ENCODE results near the gene LCN10. TPM values are rescaled to one million over a fixed set of nuclear protein-coding genes. Genes with fewer than 3 reads are reported as not detected.

LCN10 gene
- total and polyA plus RNA-seq, 2 of the 13 experiments (the other 11 are each of a cell fraction or from before 2014, with no cell fraction given) = 0.53 to 0.61 TPM

DNA sequence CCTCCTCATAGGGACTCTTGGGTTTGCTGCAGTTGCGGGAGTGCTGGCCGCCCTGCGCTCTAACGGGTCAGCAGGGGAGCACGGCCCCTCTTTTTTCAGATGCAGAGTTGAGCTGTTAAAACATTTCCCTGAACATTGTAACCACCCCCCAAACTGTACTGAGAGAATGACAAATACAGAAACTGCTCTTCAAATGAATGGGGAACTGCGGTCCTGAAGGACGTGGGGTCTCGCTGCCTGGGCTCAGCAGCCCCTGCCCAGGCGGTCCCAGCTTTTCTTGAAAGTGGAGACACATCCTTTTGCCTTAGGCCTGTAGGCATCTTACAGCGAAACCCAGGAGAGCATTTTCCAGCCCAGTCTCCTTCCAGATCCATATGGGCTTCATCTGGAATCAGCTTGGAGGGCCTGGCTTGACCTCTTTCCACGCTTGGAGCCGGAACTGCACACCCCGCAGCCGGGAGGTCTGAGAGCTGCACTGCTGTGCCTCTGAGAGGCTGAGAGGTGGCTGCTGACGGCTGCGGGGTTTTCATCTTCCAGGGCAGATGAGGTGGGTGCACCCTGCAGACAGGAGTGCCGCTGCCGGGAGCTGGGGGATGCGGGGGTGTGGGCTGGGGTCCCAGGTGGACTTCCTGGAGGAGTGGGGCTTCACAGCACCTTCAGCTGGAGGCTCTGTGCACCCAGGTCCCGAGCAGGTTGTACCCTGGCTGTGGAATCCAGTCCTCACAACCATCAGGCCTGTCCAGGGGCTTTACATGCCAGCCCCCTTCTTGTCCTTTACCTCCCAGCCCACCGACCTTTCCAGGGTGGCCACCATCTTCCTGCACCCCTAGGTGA lies 54.2 kb downstream of the LCN10 start (continued):
- TF ChIP-seq, protein P1, sequence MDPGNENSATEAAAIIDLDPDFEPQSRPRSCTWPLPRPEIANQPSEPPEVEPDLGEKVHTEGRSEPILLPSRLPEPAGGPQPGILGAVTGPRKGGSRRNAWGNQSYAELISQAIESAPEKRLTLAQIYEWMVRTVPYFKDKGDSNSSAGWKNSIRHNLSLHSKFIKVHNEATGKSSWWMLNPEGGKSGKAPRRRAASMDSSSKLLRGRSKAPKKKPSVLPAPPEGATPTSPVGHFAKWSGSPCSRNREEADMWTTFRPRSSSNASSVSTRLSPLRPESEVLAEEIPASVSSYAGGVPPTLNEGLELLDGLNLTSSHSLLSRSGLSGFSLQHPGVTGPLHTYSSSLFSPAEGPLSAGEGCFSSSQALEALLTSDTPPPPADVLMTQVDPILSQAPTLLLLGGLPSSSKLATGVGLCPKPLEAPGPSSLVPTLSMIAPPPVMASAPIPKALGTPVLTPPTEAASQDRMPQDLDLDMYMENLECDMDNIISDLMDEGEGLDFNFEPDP (CRISPR knock-in tag; conservative IDR thresholded peaks at IDR 0.05) = 0 out of 2 replicates have a peak, but pooled peaks have one; percentile 22
- TF ChIP-seq, protein P2, sequence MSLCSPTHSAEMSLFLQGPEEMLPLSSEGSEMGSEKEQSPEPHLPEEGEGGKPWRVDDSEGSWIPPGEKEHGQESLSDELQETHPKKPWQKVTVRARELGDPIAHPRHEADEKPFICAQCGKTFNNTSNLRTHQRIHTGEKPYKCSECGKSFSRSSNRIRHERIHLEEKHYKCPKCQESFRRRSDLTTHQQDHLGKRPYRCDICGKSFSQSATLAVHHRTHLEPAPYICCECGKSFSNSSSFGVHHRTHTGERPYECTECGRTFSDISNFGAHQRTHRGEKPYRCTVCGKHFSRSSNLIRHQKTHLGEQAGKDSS (CRISPR knock-in tag; IDR thresholded peaks at IDR 0.05; ENCODE audit: borderline replicate concordance, low read depth) = no peak
- TF ChIP-seq ZNF7 (CRISPR knock-in tag; IDR thresholded peaks at IDR 0.05) (no peak), SOX6 (IDR thresholded peaks at IDR 0.05) (no peak), SOX6 (CRISPR knock-in tag; IDR thresholded peaks at IDR 0.05) (no peak), CHD2 (IDR thresholded peaks at IDR 0.05; ENCODE audit: low read depth, low read length) (no peak)
- TF ChIP-seq, protein P3, sequence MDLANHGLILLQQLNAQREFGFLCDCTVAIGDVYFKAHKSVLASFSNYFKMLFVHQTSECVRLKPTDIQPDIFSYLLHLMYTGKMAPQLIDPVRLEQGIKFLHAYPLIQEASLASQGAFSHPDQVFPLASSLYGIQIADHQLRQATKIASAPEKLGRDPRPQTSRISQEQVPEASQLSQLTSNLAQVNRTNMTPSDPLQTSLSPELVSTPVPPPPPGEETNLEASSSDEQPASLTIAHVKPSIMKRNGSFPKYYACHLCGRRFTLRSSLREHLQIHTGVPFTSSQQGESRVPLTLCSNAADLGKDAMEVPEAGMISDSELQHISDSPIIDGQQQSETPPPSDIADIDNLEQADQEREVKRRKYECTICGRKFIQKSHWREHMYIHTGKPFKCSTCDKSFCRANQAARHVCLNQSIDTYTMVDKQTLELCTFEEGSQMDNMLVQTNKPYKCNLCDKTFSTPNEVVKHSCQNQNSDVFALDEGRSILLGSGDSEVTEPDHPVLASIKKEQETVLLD (CRISPR knock-in tag; IDR thresholded peaks at IDR 0.05; ENCODE audit: low read depth) = no peak

Small RNA genes lying within 50 kb of the gene (microRNA-seq; reads per million reads assigned to microRNA genes)
- gene MIR6722 = not detected

Small RNA genes lying within 50 kb of the gene (small RNA-seq; reads per million reads assigned to genes)
- 0 reads per million in 3 experiments for gene ATP6V1G1P3 (ENCODE audit: insufficient read depth in 2 of 3, insufficient read length in 3 of 3, low read depth in 2 of 3, low replicate concordance in 1 of 3)
- gene MIR6722 (ENCODE audit: insufficient read depth in 2 of 3, insufficient read length in 3 of 3, low read depth in 2 of 3, low replicate concordance in 1 of 3) = 0 reads per million in 3 experiments

Other genes starting within 250 kb of the LCN10 start
- gene NOTCH1, start 196.9 kb downstream of the LCN10 start, total RNA-seq (2016; rRNA removed; fragmentation: Illumina TruSeq; extraction: Trizol) = 0.22 and 0.35 TPM in 2 replicates
- gene NOTCH1, start 196.9 kb downstream of the LCN10 start, polyA plus RNA-seq (2011; rRNA removed) = 0.09 and 0.12 TPM in 2 replicates
- 0.20 TPM in 1 of 2 replicates, not detected in the other for gene EGFL7, start 80.0 kb downstream of the LCN10 start, total RNA-seq (2016; rRNA removed; fragmentation: Illumina TruSeq; extraction: Trizol)
- gene EGFL7, start 80.0 kb downstream of the LCN10 start, polyA plus RNA-seq (2011; rRNA removed) = 5.1 and 10.3 TPM in 2 replicates
- 2.5 and 3.9 TPM in 2 replicates for gene AGPAT2, start 55.5 kb downstream of the LCN10 start, total RNA-seq (2016; rRNA removed; fragmentation: Illumina TruSeq; extraction: Trizol)
- 25.8 and 33.0 TPM in 2 replicates for gene AGPAT2, start 55.5 kb downstream of the LCN10 start, polyA plus RNA-seq (2011; rRNA removed)
- gene DIPK1B, start 30.4 kb downstream of the LCN10 start, total RNA-seq (2016; rRNA removed; fragmentation: Illumina TruSeq; extraction: Trizol) = 0.18 and 0.28 TPM in 2 replicates
- 3.9 and 7.2 TPM in 2 replicates for gene DIPK1B, start 30.4 kb downstream of the LCN10 start, polyA plus RNA-seq (2011; rRNA removed)
- gene LCN6, start 5.6 kb upstream of the LCN10 start, total RNA-seq (2016; rRNA removed; fragmentation: Illumina TruSeq; extraction: Trizol) = not detected in 2 replicates
- not detected in 2 replicates for gene LCN6, start 5.6 kb upstream of the LCN10 start, polyA plus RNA-seq (2011; rRNA removed)
- gene LCN8, start 15.3 kb upstream of the LCN10 start, total RNA-seq (2016; rRNA removed; fragmentation: Illumina TruSeq; extraction: Trizol) = not detected in 2 replicates
- 0.15 TPM in 1 of 2 replicates, not detected in the other for gene LCN8, start 15.3 kb upstream of the LCN10 start, polyA plus RNA-seq (2011; rRNA removed)
- gene LCN15, start 21.6 kb upstream of the LCN10 start, total RNA-seq (2016; rRNA removed; fragmentation: Illumina TruSeq; extraction: Trizol) = 0.29 and 1.3 TPM in 2 replicates
- gene LCN15, start 21.6 kb upstream of the LCN10 start, polyA plus RNA-seq (2011; rRNA removed) = 32.9 and 53.7 TPM in 2 replicates
- 81.0 and 84.7 TPM in 2 replicates for gene TMEM141, start 48.4 kb upstream of the LCN10 start, total RNA-seq (2016; rRNA removed; fragmentation: Illumina TruSeq; extraction: Trizol)
- gene TMEM141, start 48.4 kb upstream of the LCN10 start, polyA plus RNA-seq (2011; rRNA removed) = 199 and 202 TPM in 2 replicates
- gene CCDC183, start 53.4 kb upstream of the LCN10 start, total RNA-seq (2016; rRNA removed; fragmentation: Illumina TruSeq; extraction: Trizol) = 3.0 and 5.0 TPM in 2 replicates
- gene CCDC183, start 53.4 kb upstream of the LCN10 start, polyA plus RNA-seq (2011; rRNA removed) = 66.4 and 91.2 TPM in 2 replicates
- 66.4 and 81.5 TPM in 2 replicates for gene RABL6, start 65.0 kb upstream of the LCN10 start, total RNA-seq (2016; rRNA removed; fragmentation: Illumina TruSeq; extraction: Trizol)
- 125 and 139 TPM in 2 replicates for gene RABL6, start 65.0 kb upstream of the LCN10 start, polyA plus RNA-seq (2011; rRNA removed)
- 0.48 and 1.1 TPM in 2 replicates for gene AJM1, start 99.5 kb upstream of the LCN10 start, total RNA-seq (2016; rRNA removed; fragmentation: Illumina TruSeq; extraction: Trizol)
- gene AJM1, start 99.5 kb upstream of the LCN10 start, polyA plus RNA-seq (2011; rRNA removed) = 1.2 and 1.4 TPM in 2 replicates
- 155 and 192 TPM in 2 replicates for gene PHPT1, start 106.5 kb upstream of the LCN10 start, total RNA-seq (2016; rRNA removed; fragmentation: Illumina TruSeq; extraction: Trizol)
- gene PHPT1, start 106.5 kb upstream of the LCN10 start, polyA plus RNA-seq (2011; rRNA removed) = 184 and 189 TPM in 2 replicates
- gene MAMDC4, start 109.4 kb upstream of the LCN10 start, total RNA-seq (2016; rRNA removed; fragmentation: Illumina TruSeq; extraction: Trizol) = 1.2 and 6.0 TPM in 2 replicates
- gene MAMDC4, start 109.4 kb upstream of the LCN10 start, polyA plus RNA-seq (2011; rRNA removed) = 6.8 and 7.9 TPM in 2 replicates
- gene EDF1, start 123.4 kb upstream of the LCN10 start, total RNA-seq (2016; rRNA removed; fragmentation: Illumina TruSeq; extraction: Trizol) = 379 and 474 TPM in 2 replicates
- 235 and 269 TPM in 2 replicates for gene EDF1, start 123.4 kb upstream of the LCN10 start, polyA plus RNA-seq (2011; rRNA removed)
- gene TRAF2, start 143.6 kb upstream of the LCN10 start, total RNA-seq (2016; rRNA removed; fragmentation: Illumina TruSeq; extraction: Trizol) = 13.4 and 13.6 TPM in 2 replicates
- gene TRAF2, start 143.6 kb upstream of the LCN10 start, polyA plus RNA-seq (2011; rRNA removed) = 12.4 and 15.5 TPM in 2 replicates
- 47.4 and 60.4 TPM in 2 replicates for gene FBXW5, start 201.8 kb upstream of the LCN10 start, total RNA-seq (2016; rRNA removed; fragmentation: Illumina TruSeq; extraction: Trizol)
- 52.0 and 76.2 TPM in 2 replicates for gene FBXW5, start 201.8 kb upstream of the LCN10 start, polyA plus RNA-seq (2011; rRNA removed)
- gene C8G, start 202.3 kb upstream of the LCN10 start, total RNA-seq (2016; rRNA removed; fragmentation: Illumina TruSeq; extraction: Trizol) = 2.0 and 4.9 TPM in 2 replicates
- gene C8G, start 202.3 kb upstream of the LCN10 start, polyA plus RNA-seq (2011; rRNA removed) = 12.8 and 18.3 TPM in 2 replicates
- 1.2 and 3.4 TPM in 2 replicates for gene LCN12, start 209.3 kb upstream of the LCN10 start, total RNA-seq (2016; rRNA removed; fragmentation: Illumina TruSeq; extraction: Trizol)
- gene LCN12, start 209.3 kb upstream of the LCN10 start, polyA plus RNA-seq (2011; rRNA removed) = 6.9 and 7.5 TPM in 2 replicates
- gene PTGDS, start 234.6 kb upstream of the LCN10 start, total RNA-seq (2016; rRNA removed; fragmentation: Illumina TruSeq; extraction: Trizol) = 0.33 TPM in 1 of 2 replicates, not detected in the other
- 0.31 and 0.50 TPM in 2 replicates for gene PTGDS, start 234.6 kb upstream of the LCN10 start, polyA plus RNA-seq (2011; rRNA removed)
- gene LCNL1, start 240.1 kb upstream of the LCN10 start, total RNA-seq (2016; rRNA removed; fragmentation: Illumina TruSeq; extraction: Trizol) = not detected in 2 replicates
- gene LCNL1, start 240.1 kb upstream of the LCN10 start, polyA plus RNA-seq (2011; rRNA removed) = not detected in 2 replicates
- 20.7 and 31.9 TPM in 2 replicates for gene PAXX, start 249.5 kb upstream of the LCN10 start, total RNA-seq (2016; rRNA removed; fragmentation: Illumina TruSeq; extraction: Trizol)
- gene PAXX, start 249.5 kb upstream of the LCN10 start, polyA plus RNA-seq (2011; rRNA removed) = 14.0 and 18.0 TPM in 2 replicates